ENCODE results near the gene POLR3A.

DNA sequence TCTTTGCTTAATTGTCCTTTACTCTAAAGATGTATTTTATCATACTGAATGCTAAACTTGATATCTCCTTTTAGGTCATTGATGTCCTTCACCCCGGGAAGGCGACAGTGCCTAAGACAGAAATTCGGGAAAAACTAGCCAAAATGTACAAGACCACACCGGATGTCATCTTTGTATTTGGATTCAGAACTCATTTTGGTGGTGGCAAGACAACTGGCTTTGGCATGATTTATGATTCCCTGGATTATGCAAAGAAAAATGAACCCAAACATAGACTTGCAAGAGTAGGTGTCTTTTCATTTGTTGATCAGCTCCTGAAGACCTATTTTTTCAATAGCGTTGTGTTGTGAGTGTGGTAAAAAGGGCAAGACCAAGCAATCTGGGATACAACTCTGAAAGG, 6.1 kb upstream of the POLR3A start:
- TF ChIP-seq EP300 (IDR thresholded peaks at IDR 0.05) (no peak), POLR2A (IDR thresholded peaks at IDR 0.05) (no peak)
- TF ChIP-seq, protein P1, sequence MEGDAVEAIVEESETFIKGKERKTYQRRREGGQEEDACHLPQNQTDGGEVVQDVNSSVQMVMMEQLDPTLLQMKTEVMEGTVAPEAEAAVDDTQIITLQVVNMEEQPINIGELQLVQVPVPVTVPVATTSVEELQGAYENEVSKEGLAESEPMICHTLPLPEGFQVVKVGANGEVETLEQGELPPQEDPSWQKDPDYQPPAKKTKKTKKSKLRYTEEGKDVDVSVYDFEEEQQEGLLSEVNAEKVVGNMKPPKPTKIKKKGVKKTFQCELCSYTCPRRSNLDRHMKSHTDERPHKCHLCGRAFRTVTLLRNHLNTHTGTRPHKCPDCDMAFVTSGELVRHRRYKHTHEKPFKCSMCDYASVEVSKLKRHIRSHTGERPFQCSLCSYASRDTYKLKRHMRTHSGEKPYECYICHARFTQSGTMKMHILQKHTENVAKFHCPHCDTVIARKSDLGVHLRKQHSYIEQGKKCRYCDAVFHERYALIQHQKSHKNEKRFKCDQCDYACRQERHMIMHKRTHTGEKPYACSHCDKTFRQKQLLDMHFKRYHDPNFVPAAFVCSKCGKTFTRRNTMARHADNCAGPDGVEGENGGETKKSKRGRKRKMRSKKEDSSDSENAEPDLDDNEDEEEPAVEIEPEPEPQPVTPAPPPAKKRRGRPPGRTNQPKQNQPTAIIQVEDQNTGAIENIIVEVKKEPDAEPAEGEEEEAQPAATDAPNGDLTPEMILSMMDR (IDR thresholded peaks at IDR 0.05): no peak
